ENCODE results near the gene LYPD6B.

LYPD6B gene, protein sequence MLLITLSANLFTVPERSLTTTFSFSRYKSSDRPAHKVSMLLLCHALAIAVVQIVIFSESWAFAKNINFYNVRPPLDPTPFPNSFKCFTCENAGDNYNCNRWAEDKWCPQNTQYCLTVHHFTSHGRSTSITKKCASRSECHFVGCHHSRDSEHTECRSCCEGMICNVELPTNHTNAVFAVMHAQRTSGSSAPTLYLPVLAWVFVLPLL

DNA sequence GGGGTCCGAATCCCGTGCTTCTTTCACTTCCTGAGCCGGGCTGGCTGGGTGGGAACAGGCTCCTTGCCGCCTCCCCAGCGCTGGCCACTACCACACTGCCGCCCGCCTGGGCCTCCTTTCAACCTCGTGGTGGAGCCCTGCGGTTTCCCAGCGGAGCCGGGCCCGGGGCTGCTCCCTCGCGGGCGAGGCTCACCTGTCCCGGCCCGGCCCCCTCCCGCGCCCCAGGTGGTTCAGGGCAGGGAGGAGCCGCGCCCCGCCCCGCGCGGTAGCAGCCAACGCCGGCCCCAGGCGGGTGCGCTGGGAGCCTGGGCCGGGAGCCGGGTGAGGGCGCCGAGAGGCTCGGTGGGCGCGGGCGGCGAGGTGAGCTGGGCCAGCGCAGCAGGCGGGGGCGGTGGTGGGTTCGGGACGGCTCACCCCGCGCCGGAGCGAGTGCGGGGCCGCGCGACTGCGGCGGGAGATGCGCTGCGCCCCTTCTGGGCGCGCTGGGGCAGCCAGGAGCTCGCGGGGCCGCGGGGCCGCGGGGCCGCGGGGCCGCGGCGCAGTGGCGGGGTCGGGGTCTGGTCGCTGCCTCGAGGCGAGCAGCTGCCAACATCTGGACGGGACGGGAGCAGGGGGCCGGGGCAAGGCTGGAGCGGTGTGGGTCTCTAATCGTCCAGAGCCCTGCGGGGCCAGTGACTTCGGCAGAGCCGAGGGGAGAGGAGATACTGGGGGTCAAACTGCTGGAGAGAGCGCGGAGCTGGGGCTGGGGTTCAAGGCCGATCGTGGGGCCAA lies at the start of gene LYPD6B:
Gene LYPD6B, plus strand, starts transcription at position 258 of the 771 bp plus-strand sequence. CDS start 92,250 bp downstream, outside the sequence.
- H3K36me3 ChIP-seq (ENCODE audit: insufficient read depth, low read length), result no peaks in the 10 kb centered on the region
- H3K4me3 ChIP-seq, result peak within 1 kb of the TSS; percentile 30; the same call in 1 of the 2 replicates
- no peak within 1 kb of the TSS for H3K27ac ChIP-seq
- TF ChIP-seq EZH2 (IDR thresholded peaks at IDR 0.05) (no peak), FOXP2 (optimal IDR thresholded peaks at IDR 0.05; ENCODE audit: control extremely low read depth, extremely low read length, insufficient read depth) (no peak), POLR2AphosphoS5 (IDR thresholded peaks at IDR 0.05; ENCODE audit: borderline replicate concordance, low read depth, low read length) (no peak)
- no peaks in the 10 kb centered on the region for H3K9me3 ChIP-seq (ENCODE audit: low read depth, low read length)
- no peak for DNase-seq (ENCODE audit: low read depth, low spot score)
- no peak within 1 kb of the TSS for H3K9ac ChIP-seq (ENCODE audit: insufficient read length)

DNA sequence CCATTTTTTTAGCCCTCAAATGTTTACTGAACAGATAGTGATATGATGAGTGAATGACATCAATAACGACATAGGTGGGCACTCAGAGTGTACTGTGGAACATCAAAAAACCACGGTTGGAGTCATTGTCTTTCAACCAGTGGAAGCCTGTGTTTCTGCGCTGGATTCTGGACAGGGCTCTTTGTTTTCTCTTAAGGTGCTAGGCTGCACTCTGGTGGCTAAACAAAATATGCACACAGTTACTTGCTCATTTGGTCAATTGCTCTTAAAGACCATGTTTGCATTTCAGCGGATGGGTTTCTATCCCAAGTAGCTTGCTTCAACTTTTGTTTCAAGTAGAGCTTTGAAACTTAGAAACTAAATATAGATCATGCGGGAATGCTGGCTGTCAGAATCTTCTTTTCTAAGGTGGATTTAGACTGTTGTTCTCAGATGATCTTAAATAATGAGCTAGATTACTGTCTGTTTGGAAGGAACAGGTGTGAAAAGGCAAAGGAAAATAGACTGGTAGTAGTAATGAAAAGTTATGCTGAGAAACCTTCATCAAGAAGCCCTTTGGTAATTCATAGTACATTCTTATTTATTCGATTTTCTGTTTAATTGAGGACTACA lies 48.5 kb upstream of the LYPD6B start:
- DNase-seq (ENCODE audit: low read depth, low spot score), result peak; percentile 51
- Histone ChIP-seq H3K9ac (ENCODE audit: insufficient read length) (no peak overlapping the region), H3K4me3 (no peak overlapping the region), H3K27ac (no peak overlapping the region), H3K9me3 (ENCODE audit: low read depth, low read length) (no peaks in the 10 kb centered on the region), H3K36me3 (ENCODE audit: insufficient read depth, low read length) (no peaks in the 10 kb centered on the region)
- TF ChIP-seq FOXP2 (optimal IDR thresholded peaks at IDR 0.05; ENCODE audit: control extremely low read depth, extremely low read length, insufficient read depth) (no peak), POLR2AphosphoS5 (IDR thresholded peaks at IDR 0.05; ENCODE audit: borderline replicate concordance, low read depth, low read length) (no peak), EZH2 (IDR thresholded peaks at IDR 0.05) (no peak)

- Histone ChIP-seq H3K9me3 (ENCODE audit: low read depth, low read length) (no peaks in the 10 kb centered on the region), H3K4me3 (no peak overlapping the region), H3K27ac (no peak overlapping the region), H3K9ac (ENCODE audit: insufficient read length) (no peak overlapping the region), H3K36me3 (ENCODE audit: insufficient read depth, low read length) (no peaks in the 10 kb centered on the region)
- DNase-seq (ENCODE audit: low read depth, low spot score), result no peak
- TF ChIP-seq POLR2AphosphoS5 (IDR thresholded peaks at IDR 0.05; ENCODE audit: borderline replicate concordance, low read depth, low read length) (no peak), EZH2 (IDR thresholded peaks at IDR 0.05) (no peak), FOXP2 (optimal IDR thresholded peaks at IDR 0.05; ENCODE audit: control extremely low read depth, extremely low read length, insufficient read depth) (no peak)
Observed at GRCh38 chr2:148990968-148991367, 47.5 kb upstream of the LYPD6B start.

- no peak for DNase-seq (ENCODE audit: low read depth, low spot score)
- TF ChIP-seq FOXP2 (optimal IDR thresholded peaks at IDR 0.05; ENCODE audit: control extremely low read depth, extremely low read length, insufficient read depth) (no peak), POLR2AphosphoS5 (IDR thresholded peaks at IDR 0.05; ENCODE audit: borderline replicate concordance, low read depth, low read length) (no peak), EZH2 (IDR thresholded peaks at IDR 0.05) (no peak)
- Histone ChIP-seq H3K27ac (no peak overlapping the region), H3K36me3 (ENCODE audit: insufficient read depth, low read length) (no peaks in the 10 kb centered on the region), H3K9me3 (ENCODE audit: low read depth, low read length) (no peaks in the 10 kb centered on the region), H3K9ac (ENCODE audit: insufficient read length) (no peak overlapping the region), H3K4me3 (no peak overlapping the region)
Observed at GRCh38 chr2:148992448-148992847, 46.1 kb upstream of the LYPD6B start.

GRCh38 chr2:148993351-148993750 lies 45.1 kb upstream of the LYPD6B start:
- no peak overlapping the region for H3K9ac ChIP-seq (ENCODE audit: insufficient read length)
- H3K9me3 ChIP-seq (ENCODE audit: low read depth, low read length), result no peaks in the 10 kb centered on the region
- no peak for TF ChIP-seq EZH2 (IDR thresholded peaks at IDR 0.05)
- TF ChIP-seq POLR2AphosphoS5 (IDR thresholded peaks at IDR 0.05; ENCODE audit: borderline replicate concordance, low read depth, low read length), result no peak
- TF ChIP-seq FOXP2 (optimal IDR thresholded peaks at IDR 0.05; ENCODE audit: control extremely low read depth, extremely low read length, insufficient read depth), result no peak
- H3K27ac ChIP-seq, result no peak overlapping the region
- no peak for DNase-seq (ENCODE audit: low read depth, low spot score)
- H3K36me3 ChIP-seq (ENCODE audit: insufficient read depth, low read length), result no peaks in the 10 kb centered on the region
- H3K4me3 ChIP-seq, result no peak overlapping the region

- no peaks in the 10 kb centered on the region for H3K36me3 ChIP-seq (ENCODE audit: insufficient read depth, low read length)
- H3K27ac ChIP-seq, result no peak overlapping the region
- DNase-seq (ENCODE audit: low read depth, low spot score), result no peak
Observed at GRCh38 chr2:148994341-148994740, 44.2 kb upstream of the LYPD6B start.

GRCh38 chr2:148996805-148997204 lies 41.7 kb upstream of the LYPD6B start:
- no peak for DNase-seq (ENCODE audit: low read depth, low spot score)
- no peaks in the 10 kb centered on the region for H3K9me3 ChIP-seq (ENCODE audit: low read depth, low read length)
- no peak overlapping the region for H3K9ac ChIP-seq (ENCODE audit: insufficient read length)
- no peak overlapping the region for H3K4me3 ChIP-seq
- no peaks in the 10 kb centered on the region for H3K36me3 ChIP-seq (ENCODE audit: insufficient read depth, low read length)
- no peak overlapping the region for H3K27ac ChIP-seq
- TF ChIP-seq EZH2 (IDR thresholded peaks at IDR 0.05) (no peak), FOXP2 (optimal IDR thresholded peaks at IDR 0.05; ENCODE audit: control extremely low read depth, extremely low read length, insufficient read depth) (no peak), POLR2AphosphoS5 (IDR thresholded peaks at IDR 0.05; ENCODE audit: borderline replicate concordance, low read depth, low read length) (no peak)

More at GRCh38 chr2:148994341-148994740, 44.2 kb upstream of the LYPD6B start:
- Histone ChIP-seq H3K9me3 (ENCODE audit: low read depth, low read length) (no peaks in the 10 kb centered on the region), H3K4me3 (no peak overlapping the region), H3K9ac (ENCODE audit: insufficient read length) (no peak overlapping the region)
- TF ChIP-seq FOXP2 (optimal IDR thresholded peaks at IDR 0.05; ENCODE audit: control extremely low read depth, extremely low read length, insufficient read depth), result no peak
- TF ChIP-seq EZH2 (IDR thresholded peaks at IDR 0.05), result no peak
- no peak for TF ChIP-seq POLR2AphosphoS5 (IDR thresholded peaks at IDR 0.05; ENCODE audit: borderline replicate concordance, low read depth, low read length)

GRCh38 chr2:148998165-148998830 lies 40.2 kb upstream of the LYPD6B start:
- no peak overlapping the region for H3K9ac ChIP-seq (ENCODE audit: insufficient read length)
- DNase-seq (ENCODE audit: low read depth, low spot score), result no peak
- no peaks in the 10 kb centered on the region for H3K36me3 ChIP-seq (ENCODE audit: insufficient read depth, low read length)
- no peak overlapping the region for H3K27ac ChIP-seq
- H3K9me3 ChIP-seq (ENCODE audit: low read depth, low read length), result no peaks in the 10 kb centered on the region
- no peak overlapping the region for H3K4me3 ChIP-seq
- no peak for TF ChIP-seq POLR2AphosphoS5 (IDR thresholded peaks at IDR 0.05; ENCODE audit: borderline replicate concordance, low read depth, low read length)
- TF ChIP-seq FOXP2 (optimal IDR thresholded peaks at IDR 0.05; ENCODE audit: control extremely low read depth, extremely low read length, insufficient read depth), result no peak
- TF ChIP-seq EZH2 (IDR thresholded peaks at IDR 0.05), result no peak
